Measurements from ENCODE around the gene MYO19.

DNA sequence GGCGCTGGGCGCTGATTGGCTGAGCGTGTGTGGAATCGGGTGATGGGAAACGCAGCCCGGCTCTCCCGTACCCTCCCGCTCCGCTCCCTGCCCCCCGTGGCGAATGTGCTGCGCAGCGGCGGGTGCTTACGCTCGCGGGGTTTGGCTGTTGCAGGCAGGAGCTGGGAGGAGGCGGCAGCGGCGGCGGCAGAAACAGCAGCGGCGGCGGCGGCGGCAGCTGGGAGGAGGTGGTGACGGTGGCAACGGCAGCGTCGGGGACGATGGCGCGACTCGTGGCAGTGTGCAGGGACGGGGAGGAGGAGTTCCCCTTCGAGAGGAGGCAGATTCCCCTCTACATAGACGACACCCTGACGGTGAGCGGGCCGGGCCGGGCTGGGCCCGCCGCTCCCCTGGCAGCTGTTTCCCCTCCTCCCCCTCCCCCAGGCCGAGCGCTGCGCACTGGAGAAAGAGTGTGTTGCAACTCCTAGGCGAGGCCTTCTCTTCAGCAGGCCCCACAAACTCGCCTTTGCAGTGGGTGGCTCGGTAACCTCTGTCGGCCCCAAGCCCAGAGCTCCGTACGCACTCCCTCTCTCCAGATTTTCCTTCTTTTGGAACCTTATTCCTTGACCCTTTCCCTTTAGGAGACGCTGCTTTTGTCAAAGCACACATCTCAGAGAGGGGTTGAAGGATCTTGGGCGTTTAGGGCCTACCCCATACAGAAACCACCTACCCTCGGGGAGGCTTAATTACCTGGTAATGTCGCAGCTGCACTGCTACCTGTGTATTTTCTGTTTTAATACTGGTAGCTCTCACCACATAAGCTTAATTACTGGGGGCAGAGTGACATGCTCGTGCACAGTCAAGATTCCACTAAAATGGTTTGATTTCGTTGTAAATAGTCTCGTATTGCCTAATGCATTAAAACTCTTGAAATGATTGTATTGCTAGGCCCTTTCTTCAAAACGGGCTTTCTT is 11.1 kb upstream of the MYO19 start:
- TF ChIP-seq, protein P1, sequence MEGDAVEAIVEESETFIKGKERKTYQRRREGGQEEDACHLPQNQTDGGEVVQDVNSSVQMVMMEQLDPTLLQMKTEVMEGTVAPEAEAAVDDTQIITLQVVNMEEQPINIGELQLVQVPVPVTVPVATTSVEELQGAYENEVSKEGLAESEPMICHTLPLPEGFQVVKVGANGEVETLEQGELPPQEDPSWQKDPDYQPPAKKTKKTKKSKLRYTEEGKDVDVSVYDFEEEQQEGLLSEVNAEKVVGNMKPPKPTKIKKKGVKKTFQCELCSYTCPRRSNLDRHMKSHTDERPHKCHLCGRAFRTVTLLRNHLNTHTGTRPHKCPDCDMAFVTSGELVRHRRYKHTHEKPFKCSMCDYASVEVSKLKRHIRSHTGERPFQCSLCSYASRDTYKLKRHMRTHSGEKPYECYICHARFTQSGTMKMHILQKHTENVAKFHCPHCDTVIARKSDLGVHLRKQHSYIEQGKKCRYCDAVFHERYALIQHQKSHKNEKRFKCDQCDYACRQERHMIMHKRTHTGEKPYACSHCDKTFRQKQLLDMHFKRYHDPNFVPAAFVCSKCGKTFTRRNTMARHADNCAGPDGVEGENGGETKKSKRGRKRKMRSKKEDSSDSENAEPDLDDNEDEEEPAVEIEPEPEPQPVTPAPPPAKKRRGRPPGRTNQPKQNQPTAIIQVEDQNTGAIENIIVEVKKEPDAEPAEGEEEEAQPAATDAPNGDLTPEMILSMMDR (IDR thresholded peaks at IDR 0.05; ENCODE audit: low read length): no peak
- TF ChIP-seq EZH2phosphoT487 (IDR thresholded peaks at IDR 0.05; ENCODE audit: low read length): no peak
